SK-N-SH treated with all-trans-retinoic acid at 6 μM for 48 hours (cell line): Measurements from ENCODE around the gene ZNF2.

Experiments
- ATAC-seq: fragments of 200-7000 bp; cut with Tn5 transposase; 3 replicates; pipeline ENCODE4 v1.9.1; 2020; ENCODE audit warnings: mild to moderate bottlenecking, moderate library complexity
- ARNTL ChIP-seq: fragments of 450-650 bp; formaldehyde crosslinking; IDR thresholded peaks from 2 replicates; pipeline ENCODE4 v1.5.0; 2020; ENCODE audit warnings: low read depth, mild to moderate bottlenecking, moderate library complexity, borderline replicate concordance
- BACH2 ChIP-seq: fragments of 250-450 bp; sonication (Bioruptor Pico); IDR thresholded peaks from 2 replicates; pipeline ENCODE4 v1.9.0; 2021; ENCODE audit warnings: mild to moderate bottlenecking, borderline replicate concordance
- CSDC2 ChIP-seq: fragments of 250-450 bp; sonication (Bioruptor Pico); IDR thresholded peaks from 2 replicates; pipeline ENCODE4 v1.5.0; 2020; ENCODE audit warnings: mild to moderate bottlenecking, moderate library complexity
- ESRRG ChIP-seq: fragments of 250-450 bp; sonication (Bioruptor Pico); IDR thresholded peaks from 2 replicates; pipeline ENCODE4 v1.6.1; 2021; ENCODE audit warnings: mild to moderate bottlenecking
- GLIS3 ChIP-seq: fragments of 250-450 bp; sonication (Bioruptor Pico); IDR thresholded peaks from 2 replicates; pipeline ENCODE4 v1.5.0; 2020; ENCODE audit warnings: mild to moderate bottlenecking, moderate library complexity
- ISL1 ChIP-seq: fragments of 250-450 bp; sonication (Bioruptor Pico); IDR thresholded peaks from 2 replicates; pipeline ENCODE4 v2.1.2; 2022; ENCODE audit warnings: mild to moderate bottlenecking, moderate library complexity
- PPARA ChIP-seq: fragments of 250-450 bp; sonication (Bioruptor Pico); IDR thresholded peaks from 2 replicates; pipeline ENCODE4 v1.5.0; 2020; ENCODE audit warnings: mild to moderate bottlenecking, borderline replicate concordance
- RARB ChIP-seq: fragments of 250-450 bp; sonication (Bioruptor Pico); IDR thresholded peaks from 2 replicates; pipeline ENCODE4 v1.8.0; 2021; ENCODE audit warnings: mild to moderate bottlenecking, moderate library complexity
- SNAI2 ChIP-seq: fragments of 250-450 bp; sonication (Bioruptor Pico); IDR thresholded peaks from 2 replicates; pipeline ENCODE4 v1.5.0; 2020; ENCODE audit warnings: mild to moderate bottlenecking, moderate library complexity
- TCF4 ChIP-seq: fragments of 250-450 bp; sonication (Bioruptor Pico); IDR thresholded peaks from 2 replicates; pipeline ENCODE4 v1.8.0; 2021; ENCODE audit warnings: mild to moderate bottlenecking, moderate library complexity, borderline replicate concordance
- ZC3H10 ChIP-seq: fragments of 250-450 bp; sonication (Bioruptor Pico); IDR thresholded peaks from 2 replicates; pipeline ENCODE4 v1.5.1; 2021; ENCODE audit warnings: mild to moderate bottlenecking, moderate library complexity
- ZFP30 ChIP-seq: fragments of 450-650 bp; formaldehyde crosslinking; IDR thresholded peaks from 2 replicates; pipeline ENCODE4 v1.5.0; 2022; ENCODE audit warnings: mild to moderate bottlenecking, moderate library complexity
- ZNF565 ChIP-seq: fragments of 450-650 bp; formaldehyde crosslinking; conservative IDR thresholded peaks from 2 replicates; pipeline ENCODE4 v1.5.0; 2020; ENCODE audit warnings: low read depth, mild to moderate bottlenecking, moderate library complexity
- ZNF70 ChIP-seq: fragments of 450-650 bp; formaldehyde crosslinking; IDR thresholded peaks from 2 replicates; pipeline ENCODE4 v1.5.0; 2020; ENCODE audit warnings: mild to moderate bottlenecking, moderate library complexity
- TF ChIP-seq, protein P1 (sequence below): fragments of 250-450 bp; sonication (Bioruptor Pico); IDR thresholded peaks from 2 replicates; pipeline ENCODE4 v1.8.0; 2021; ENCODE audit warnings: low read depth, mild to moderate bottlenecking, moderate library complexity, borderline replicate concordance
- TF ChIP-seq, protein P2 (sequence below): fragments of 250-450 bp; sonication (Bioruptor Pico); IDR thresholded peaks from 2 replicates; pipeline ENCODE4 v1.5.1; 2020; ENCODE audit warnings: low read depth, mild to moderate bottlenecking, moderate library complexity
- TF ChIP-seq, protein P3 (sequence below): fragments of 250-450 bp; sonication (Bioruptor Pico); IDR thresholded peaks from 2 replicates; pipeline ENCODE4 v1.5.1; 2021; ENCODE audit warnings: mild to moderate bottlenecking, moderate library complexity
- TF ChIP-seq, protein P4 (sequence below): fragments of 250-450 bp; sonication (Bioruptor Pico); IDR thresholded peaks from 2 replicates; pipeline ENCODE4 v1.8.0; 2020; ENCODE audit warnings: mild to moderate bottlenecking, moderate library complexity, borderline replicate concordance

The ZNF2 gene

DNA sequence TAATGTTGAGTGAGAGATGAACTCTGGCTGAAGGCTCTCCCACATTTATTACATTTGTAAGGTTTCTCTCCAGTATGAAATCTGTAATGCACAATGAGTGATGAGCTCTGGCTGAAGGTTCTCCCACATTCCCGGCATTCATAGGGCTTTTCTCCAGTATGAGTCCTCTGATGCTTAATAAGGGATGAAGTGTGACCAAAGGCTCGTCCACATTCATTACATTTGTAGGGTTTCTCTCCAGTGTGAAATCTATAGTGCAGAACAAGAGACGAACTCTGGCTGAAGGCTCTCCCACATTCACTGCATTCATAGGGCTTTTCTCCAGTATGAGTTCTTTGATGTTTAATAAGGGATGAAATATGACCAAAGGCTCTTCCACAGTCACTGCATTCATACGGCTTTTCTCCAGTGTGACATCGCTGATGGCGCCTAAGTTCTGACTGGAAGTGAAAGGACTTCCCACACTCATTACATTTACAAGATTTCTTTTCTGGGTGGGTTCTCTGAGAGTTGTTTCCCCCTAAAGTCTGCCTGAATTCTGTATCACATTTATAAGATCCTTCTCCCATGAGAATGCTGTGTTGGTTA lies 16.1 kb upstream of the ZNF2 start (continued):
- TF ChIP-seq, protein P1, sequence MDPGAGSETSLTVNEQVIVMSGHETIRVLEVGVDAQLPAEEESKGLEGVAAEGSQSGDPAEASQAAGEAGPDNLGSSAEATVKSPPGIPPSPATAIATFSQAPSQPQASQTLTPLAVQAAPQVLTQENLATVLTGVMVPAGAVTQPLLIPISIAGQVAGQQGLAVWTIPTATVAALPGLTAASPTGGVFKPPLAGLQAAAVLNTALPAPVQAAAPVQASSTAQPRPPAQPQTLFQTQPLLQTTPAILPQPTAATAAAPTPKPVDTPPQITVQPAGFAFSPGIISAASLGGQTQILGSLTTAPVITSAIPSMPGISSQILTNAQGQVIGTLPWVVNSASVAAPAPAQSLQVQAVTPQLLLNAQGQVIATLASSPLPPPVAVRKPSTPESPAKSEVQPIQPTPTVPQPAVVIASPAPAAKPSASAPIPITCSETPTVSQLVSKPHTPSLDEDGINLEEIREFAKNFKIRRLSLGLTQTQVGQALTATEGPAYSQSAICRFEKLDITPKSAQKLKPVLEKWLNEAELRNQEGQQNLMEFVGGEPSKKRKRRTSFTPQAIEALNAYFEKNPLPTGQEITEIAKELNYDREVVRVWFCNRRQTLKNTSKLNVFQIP (CRISPR knock-in tag): no peak
- TF ChIP-seq GLIS3 (CRISPR knock-in tag) (no peak), CSDC2 (no peak), PPARA (CRISPR knock-in tag) (no peak), RARB (CRISPR knock-in tag) (no peak), ZC3H10 (CRISPR knock-in tag) (no peak)

DNA sequence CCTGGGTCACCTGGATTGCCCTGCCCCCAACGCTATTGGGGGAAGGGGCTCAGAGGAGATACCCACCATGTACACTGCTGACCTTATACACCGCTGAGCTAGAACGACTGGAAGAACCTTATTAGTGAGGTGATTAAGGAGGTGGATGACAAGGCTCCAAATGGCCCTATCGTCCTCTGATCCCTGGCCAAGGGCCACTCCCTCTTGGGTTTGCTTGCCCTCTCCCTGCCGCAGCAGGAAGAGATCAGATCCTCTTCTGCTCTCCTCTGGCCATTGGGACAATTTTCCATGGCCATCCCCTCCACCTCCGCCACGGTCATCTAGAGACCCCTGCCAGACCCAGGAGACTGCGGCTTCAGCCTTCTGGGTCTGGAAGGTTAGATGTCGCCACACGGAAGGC lies 7.2 kb upstream of the ZNF2 start:
- no peak for ATAC-seq
- TF ChIP-seq, protein P1 (CRISPR knock-in tag): no peak
- TF ChIP-seq, protein P2, sequence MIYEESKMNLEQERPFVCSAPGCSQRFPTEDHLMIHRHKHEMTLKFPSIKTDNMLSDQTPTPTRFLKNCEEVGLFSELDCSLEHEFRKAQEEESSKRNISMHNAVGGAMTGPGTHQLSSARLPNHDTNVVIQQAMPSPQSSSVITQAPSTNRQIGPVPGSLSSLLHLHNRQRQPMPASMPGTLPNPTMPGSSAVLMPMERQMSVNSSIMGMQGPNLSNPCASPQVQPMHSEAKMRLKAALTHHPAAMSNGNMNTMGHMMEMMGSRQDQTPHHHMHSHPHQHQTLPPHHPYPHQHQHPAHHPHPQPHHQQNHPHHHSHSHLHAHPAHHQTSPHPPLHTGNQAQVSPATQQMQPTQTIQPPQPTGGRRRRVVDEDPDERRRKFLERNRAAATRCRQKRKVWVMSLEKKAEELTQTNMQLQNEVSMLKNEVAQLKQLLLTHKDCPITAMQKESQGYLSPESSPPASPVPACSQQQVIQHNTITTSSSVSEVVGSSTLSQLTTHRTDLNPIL (CRISPR knock-in tag): no peak
- TF ChIP-seq RARB (CRISPR knock-in tag) (no peak), ESRRG (CRISPR knock-in tag) (no peak), BACH2 (CRISPR knock-in tag) (no peak), GLIS3 (CRISPR knock-in tag) (no peak), ARNTL (CRISPR knock-in tag) (no peak), ZFP30 (CRISPR knock-in tag) (no peak)
- TF ChIP-seq, protein P3, sequence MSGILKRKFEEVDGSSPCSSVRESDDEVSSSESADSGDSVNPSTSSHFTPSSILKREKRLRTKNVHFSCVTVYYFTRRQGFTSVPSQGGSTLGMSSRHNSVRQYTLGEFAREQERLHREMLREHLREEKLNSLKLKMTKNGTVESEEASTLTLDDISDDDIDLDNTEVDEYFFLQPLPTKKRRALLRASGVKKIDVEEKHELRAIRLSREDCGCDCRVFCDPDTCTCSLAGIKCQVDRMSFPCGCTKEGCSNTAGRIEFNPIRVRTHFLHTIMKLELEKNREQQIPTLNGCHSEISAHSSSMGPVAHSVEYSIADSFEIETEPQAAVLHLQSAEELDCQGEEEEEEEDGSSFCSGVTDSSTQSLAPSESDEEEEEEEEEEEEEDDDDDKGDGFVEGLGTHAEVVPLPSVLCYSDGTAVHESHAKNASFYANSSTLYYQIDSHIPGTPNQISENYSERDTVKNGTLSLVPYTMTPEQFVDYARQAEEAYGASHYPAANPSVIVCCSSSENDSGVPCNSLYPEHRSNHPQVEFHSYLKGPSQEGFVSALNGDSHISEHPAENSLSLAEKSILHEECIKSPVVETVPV (CRISPR knock-in tag): no peak
- TF ChIP-seq, protein P4, sequence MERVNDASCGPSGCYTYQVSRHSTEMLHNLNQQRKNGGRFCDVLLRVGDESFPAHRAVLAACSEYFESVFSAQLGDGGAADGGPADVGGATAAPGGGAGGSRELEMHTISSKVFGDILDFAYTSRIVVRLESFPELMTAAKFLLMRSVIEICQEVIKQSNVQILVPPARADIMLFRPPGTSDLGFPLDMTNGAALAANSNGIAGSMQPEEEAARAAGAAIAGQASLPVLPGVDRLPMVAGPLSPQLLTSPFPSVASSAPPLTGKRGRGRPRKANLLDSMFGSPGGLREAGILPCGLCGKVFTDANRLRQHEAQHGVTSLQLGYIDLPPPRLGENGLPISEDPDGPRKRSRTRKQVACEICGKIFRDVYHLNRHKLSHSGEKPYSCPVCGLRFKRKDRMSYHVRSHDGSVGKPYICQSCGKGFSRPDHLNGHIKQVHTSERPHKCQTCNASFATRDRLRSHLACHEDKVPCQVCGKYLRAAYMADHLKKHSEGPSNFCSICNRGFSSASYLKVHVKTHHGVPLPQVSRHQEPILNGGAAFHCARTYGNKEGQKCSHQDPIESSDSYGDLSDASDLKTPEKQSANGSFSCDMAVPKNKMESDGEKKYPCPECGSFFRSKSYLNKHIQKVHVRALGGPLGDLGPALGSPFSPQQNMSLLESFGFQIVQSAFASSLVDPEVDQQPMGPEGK (CRISPR knock-in tag): no peak

DNA sequence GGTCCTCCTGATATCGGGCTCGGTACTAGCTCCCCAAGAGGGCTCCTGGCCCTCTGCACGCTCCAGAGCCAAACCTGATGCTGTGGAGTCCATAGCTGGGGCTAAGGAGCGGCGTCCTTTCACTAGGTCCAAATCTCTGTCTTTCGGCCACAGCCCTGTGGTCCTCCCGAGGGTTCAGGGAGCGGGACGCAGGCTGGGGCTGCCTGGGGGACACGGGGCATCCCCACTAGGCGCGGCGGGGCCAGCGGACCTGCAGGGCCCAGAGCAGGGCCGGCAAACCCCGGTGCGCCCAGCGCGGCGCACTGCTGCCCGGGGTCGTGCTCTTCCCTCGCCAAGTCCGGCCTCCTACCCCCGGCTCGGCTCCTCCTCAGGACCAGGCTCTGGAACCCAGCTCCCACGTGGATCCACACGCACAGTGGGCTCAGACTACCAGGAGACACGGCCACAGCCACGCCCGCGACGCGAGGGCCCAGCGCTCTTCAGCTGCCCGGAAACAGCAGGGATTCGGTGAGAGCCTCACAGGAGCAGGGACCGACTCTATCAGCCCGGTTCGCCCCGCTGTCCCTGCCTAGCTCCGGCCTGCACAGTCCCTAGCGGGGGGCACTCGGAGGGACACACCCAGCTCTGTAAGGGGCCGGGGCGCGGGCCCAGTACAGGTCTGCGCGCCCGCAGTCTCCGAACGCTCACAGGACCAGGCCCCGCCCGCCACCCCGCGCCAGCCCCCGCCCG lies 6.6 kb upstream of the ZNF2 start:
- peak; percentile 80 for ATAC-seq

More for the DNA sequence above, 6.6 kb upstream of the ZNF2 start:
- TF ChIP-seq SNAI2 (CRISPR knock-in tag) (no peak), ZNF70 (CRISPR knock-in tag) (no peak), BACH2 (CRISPR knock-in tag) (no peak), ARNTL (CRISPR knock-in tag) (no peak), ZC3H10 (CRISPR knock-in tag) (no peak), ZNF565 (CRISPR knock-in tag) (no peak), TCF4 (no peak), ISL1 (CRISPR knock-in tag) (no peak), ZFP30 (CRISPR knock-in tag) (no peak), GLIS3 (CRISPR knock-in tag) (no peak)
- TF ChIP-seq, protein P2 (CRISPR knock-in tag): no peak
- TF ChIP-seq, protein P1 (CRISPR knock-in tag): no peak
- TF ChIP-seq, protein P3 (CRISPR knock-in tag): no peak
- TF ChIP-seq, all 23 proteins: peak for 0
